ENCODE measurements around the gene MTRF1L.
"Not testable (repeated sequence)": the region's sequence is repeated elsewhere in the genome, so short reads cannot be mapped to it uniquely, and the experiment has no call there.

Gene MTRF1L

DNA sequence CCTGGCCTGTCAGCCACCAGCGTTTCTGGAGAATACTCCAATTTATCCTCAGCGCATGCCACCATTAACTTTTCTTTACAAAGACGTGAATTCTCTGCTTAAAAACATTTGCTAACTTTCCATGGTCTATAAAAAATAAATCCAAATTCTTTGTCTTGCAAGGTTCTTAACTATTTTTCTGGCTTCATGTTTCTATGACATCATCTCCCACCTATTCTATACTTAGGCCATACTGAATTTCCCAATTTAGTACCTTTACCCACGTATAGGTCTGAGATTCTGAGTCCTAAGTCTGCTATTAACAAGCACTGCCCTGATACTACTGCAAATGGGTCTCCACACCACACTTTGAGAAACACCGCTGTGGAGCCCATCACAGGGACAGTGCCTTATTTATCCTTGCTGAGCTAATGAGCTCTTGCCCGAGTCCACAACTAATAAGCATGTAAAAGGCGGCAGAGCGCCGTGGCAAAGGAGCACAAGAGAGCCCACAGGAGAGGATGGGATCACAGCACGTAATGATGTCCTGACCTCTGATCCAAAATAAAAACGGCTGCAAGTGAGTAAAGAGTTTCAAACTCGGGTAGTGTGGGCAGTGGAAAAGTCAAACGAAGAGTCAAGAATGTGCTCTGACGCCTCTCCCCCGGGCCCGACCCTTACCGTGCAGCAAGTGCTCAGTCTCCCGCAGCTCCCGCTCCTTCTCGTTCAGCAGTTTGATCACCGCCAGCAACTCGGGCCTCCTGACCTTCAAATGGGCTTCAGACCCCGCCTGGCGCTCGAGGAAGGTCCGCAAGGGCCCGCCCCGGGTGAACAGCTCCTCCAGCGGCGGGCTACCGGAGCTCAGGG lies 519 bp downstream of the MTRF1L start:
- no peak for DNase-seq

DNA sequence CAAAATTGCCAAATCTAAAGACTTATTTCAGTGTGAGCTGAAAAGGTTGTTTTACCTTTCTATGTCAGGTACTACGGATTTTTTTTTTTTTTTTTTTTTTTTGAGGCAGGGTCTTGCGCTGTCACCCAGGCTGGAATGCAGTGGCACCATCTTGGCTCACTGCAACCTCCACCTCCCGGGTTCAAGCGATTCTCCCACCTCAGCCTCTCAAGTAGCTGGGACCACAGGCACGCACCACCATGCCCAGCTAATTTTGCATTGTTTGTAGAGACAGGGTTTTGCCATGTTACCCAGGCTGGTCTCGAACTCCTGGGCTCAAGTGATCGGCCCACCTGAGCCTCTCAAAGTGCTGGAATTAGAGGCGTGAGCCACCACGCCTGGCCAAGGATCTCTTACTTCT lies 1.7 kb downstream of the MTRF1L start:
- DNase-seq = not testable (repeated sequence)

DNA sequence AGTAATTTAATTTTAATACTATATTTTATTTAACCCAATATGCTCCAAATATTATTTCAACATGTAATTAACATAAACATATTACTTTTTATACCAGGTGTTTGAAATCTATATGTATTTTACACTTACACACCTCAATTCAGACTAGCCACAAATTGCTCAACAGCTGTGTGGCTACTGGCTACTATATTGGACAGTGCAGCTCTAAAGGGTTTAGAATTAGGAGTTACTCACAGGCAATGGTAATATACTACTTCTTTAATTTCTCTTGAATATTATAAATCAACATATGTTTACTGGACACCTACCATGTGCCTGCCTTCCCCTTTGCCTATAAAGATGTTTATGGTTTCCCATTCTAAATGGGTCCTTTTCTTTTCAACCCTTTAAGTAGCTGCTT lies 2.3 kb downstream of the MTRF1L start:
- DNase-seq = no peak

DNA sequence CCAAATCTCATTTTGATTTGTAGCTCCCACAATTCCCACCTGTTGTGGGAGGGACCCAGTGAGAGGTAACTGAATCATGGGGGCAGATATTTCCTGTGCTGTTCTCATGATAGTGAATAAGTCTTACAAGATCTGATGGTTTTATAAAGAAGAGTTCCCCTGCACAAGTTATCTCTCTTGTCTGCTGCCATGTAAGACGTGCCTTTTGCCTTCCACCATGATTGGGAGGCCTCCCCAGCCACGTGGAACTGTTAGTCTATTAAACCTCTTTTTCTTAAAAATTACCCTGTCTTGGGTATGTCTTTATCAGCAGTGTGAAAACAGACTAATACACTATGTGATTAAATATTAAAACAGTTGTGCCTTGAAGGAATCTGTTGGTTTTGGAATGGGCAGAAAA lies 3.0 kb downstream of the MTRF1L start:
- not testable (repeated sequence) for DNase-seq

DNA sequence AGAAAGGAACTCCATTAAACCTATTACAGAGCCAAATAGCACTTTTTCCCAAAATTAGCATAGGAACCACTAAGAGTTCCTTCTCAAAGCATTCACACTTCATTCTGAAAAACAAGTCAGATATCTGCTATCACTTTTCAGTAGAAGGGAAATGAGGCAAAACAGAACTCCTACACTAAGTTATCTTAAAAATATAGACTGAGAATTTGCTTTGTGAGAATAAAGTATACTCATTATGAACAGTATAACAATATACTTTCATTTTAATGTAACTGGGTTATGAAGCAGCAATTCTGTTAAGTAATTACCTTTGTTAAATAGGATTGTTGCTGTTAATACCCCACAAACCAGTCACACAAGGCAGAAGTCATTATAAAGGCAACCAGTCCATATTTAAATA lies 8.7 kb downstream of the MTRF1L start:
- no peak for DNase-seq

DNA sequence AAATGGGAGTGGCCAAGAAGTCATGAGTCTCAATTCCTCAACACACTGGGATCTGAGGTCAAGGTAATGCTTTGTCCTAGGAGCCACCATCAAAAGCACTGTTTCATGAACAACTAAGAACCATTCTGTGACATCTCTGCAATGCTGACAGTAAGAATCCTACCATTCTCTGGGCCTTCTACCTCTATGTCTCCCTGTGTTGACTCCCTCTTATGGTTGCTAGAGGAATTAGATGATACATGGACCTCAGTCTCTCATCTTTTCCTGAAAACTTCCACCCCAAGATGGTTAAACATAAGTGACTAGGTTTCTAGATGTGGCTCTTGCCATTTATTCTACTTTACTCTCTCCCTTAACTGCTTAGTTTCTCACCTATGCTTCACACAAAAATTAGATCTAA lies 9.1 kb downstream of the MTRF1L start:
- no peak for DNase-seq

DNA sequence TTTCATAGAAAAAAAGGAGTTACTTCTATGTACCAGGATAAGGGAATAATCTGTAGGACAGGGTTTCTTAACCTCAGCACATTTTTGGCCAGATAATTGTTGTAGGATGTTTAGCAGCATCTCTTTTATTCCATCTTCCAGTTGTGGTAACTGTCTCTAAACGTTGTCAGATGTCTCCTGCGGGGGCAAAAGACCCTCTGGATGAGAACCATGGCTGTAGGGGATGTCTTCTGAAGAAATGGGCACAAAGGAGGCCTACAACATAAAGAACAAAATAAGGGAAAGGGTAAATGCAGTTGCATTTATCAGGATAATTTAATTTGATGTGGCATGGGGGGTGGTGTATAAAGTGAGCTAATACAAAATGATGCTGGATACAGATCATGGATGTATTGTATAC lies 15.5 kb downstream of the MTRF1L start:
- no peak for DNase-seq

DNA sequence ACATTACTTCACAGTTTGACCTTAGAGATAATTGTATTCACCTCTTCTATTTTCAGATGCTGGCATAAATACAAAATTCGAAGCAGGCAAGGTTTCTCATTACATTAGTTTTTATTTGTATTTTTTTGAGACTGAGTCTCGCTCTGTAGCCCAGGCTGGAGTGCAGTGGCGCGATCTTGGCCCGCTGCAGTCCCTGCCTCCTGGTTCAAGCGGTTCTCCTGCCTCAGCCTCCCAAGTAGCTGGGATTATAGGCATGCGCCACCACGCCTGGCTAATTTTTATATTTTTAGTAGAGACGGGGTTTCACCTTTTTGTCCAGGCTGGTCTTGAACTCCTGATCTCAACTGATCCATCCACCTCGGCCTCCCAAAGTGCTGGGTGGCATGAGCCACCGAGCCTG lies 17.2 kb downstream of the MTRF1L start:
- DNase-seq = not testable (repeated sequence)

DNA sequence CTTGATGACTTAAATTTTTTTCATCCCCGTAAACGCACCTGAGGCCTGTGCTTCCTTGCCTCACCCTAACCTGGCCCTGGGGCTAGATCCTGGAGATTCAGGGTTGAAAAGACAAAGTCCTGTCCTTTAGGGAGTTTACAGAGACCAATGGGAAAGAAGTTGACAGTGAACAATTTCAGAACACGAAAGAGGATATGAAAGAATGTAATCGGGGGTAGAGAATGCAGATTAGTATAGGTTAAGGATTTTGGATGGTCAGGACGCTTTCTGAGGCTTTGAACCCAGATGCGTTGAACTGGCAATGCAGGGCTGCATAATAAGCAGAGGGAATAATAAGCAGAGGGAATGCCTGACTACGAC lies 18.0 kb downstream of the MTRF1L start:
- DNase-seq = no peak

DNA sequence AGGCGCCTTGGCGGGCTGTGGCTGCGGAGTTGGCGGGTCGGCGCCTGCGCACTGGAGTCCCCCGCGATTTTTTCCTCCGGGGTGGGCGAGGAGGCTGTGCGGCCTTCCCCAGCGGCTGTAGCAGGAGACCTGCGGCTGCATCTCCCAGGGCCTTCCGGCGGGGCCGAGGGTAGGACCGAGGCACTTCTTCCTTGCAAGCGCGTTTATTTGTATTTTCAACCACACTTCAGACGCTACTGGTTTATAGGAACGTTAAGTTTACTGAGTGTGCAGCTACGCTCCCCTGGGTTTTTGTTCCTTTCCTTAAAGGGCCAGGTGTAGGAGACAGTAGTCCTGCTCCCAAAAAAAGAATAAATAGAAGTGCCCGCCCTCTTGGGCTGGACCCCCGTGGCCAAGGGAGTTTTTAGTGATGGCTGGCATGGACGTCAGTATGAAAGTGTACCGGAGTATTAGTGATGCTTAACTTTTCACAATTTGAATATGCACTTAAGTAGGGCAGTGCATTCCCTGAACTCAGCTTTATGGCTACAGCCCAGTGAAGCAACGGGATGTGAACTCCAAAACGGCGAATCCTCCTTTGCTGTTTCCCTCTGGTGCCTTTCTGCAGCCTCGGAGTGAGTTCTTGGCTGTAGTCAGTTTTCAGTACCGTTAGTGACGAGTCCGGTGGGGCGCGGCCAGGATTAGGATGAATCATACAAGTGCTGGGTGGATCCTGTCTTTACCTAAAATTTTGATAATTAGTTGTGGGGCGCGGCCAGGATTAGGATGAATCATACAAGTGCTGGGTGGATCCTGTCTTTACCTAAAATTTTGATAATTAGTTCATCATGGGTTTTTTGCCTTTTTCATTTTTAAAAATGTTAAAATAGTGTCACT lies 18.6 kb downstream of the MTRF1L start:
- DNase-seq = peak; percentile 62

DNA sequence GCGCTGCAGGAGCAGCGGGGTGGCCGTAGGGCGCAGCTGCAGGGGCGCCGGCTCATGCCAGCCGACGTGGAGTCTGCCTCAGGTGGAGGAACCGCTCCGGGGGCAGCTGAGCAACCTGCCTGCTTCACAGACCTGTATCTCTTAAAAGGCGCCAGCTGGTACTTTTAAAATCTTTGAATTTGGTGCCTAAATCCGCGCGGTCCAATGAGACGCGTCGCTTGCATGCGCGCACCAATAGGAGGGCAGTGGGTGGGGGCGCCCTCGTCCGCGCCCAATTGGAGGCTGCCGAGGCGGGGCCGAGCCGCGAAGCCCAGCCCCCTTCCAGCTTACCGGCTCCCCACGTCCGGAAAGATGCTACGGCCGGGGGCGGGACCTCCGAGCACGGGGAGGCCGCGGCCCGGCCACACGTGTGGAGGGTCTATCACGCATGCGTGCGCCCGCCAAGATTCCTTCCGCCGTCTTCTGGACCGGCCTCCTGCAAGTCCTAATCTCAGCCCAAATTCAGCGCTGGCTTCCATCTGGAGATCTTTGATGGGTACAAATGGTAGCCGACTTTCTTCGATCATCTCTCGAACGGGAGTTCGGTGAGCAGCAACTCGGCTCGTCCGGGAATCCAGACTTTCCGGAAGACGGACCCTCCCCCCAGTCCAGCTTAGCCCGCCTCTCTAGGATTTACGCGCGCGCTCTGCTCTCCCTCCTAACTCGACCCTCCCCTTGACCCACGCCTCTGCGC lies 19.4 kb downstream of the MTRF1L start, which contains the start of gene FBXO5:
Gene FBXO5 (minus strand): TSS at position 138 of the 733 bp plus-strand sequence. CDS start 82 bp downstream, at position 56.
- DNase-seq = peak; percentile 91

DNA sequence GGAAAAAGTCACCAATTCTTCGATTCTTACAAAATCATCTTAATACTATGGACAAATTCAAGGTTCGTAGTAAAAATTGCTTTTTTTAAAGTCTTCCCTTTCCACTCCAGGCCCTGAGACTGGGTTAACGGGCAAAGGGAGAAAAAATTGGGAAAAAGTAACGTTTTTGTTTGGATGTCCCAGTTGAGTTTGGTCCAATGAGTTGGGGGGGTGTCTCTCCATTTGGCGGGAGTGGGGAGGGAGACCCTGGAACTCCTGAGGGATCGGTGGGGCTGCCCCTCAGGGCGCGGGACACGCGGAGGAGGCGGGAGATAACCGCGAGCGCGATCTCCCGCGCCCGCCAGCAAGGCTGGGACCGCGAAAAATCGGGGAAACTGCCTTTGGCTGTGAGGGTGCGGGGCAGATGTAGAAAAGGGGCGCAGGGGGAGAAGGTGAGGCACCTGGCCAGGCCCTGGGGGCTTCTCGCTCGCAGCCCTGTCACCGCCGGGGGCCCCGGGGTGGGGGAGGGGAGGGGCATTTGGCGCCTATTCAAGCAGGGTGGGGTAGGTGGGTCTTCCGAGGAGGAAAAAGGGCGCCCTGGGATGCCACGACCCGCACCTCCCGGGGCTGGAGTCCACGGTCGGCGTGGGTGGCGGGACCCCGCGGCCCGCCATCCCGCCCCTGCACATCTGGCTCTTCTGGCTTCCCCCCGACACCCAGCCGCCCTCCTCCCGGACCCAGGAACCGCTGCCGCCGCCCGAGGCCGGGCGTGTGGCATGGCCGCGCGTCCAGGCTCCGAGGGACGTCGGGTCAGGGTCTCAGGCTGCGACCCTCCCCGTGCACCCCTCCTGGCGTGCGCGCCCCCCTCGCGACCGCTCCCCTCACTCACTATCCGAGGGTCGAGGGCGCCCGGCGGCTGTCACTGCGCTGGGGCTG lies 20.3 kb downstream of the MTRF1L start:
- DNase-seq = no peak

DNA sequence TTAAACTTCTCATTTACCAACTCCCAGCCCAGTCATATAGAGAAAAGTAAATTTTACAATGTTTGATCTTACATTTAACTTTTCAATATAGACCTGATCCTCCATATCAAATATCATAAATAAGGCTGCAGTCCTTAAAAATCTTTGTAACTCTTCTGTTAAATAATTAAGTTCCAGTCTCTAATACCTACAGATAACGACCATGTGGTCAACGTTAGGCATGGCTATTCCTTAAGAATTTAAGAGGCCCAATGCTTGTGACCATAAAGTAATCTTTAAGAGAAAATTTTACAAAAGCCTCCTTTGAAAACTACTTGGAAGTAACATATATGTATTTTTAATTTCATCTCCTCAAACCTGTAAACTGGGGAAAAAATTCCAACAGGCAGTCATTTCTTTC lies 21.3 kb downstream of the MTRF1L start:
- no peak for DNase-seq

DNA sequence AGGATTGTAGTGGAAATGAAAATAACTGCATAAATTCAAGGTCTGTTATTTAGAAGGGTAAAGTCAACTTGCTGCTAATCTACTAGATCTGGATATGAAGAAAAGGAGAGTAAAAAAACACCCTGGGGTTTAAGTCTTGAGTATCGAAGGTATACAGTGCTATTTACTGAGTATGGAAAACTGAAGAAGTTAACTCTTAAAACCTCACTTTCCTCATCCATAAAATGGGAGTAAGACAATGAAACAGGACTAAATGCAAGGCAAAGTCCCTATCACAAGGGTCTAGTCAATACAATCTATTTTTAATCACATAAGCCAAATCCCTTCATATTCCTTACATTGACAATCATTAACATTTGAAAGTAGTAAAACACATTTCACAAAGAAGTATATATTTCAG lies 21.9 kb downstream of the MTRF1L start:
- no peak for DNase-seq

DNA sequence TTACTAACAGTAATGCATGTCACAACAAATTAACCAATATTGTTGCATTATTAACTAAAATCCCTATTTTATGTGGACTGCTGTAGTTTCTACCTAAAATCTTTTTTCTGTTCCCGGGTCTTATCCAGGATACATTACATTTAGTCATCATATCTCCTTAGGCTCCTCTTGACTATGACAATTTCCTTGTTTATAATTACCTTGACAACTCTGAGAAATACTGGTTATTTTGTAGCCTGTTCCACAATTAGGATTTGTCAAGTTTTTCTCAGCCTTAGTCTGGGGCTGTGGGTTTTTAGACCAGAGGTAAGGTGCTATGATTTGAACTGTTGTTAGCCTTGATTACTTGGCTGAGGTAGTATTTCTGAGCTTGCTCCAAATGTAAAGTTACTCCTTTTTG lies 23.4 kb downstream of the MTRF1L start:
- DNase-seq = no peak

DNA sequence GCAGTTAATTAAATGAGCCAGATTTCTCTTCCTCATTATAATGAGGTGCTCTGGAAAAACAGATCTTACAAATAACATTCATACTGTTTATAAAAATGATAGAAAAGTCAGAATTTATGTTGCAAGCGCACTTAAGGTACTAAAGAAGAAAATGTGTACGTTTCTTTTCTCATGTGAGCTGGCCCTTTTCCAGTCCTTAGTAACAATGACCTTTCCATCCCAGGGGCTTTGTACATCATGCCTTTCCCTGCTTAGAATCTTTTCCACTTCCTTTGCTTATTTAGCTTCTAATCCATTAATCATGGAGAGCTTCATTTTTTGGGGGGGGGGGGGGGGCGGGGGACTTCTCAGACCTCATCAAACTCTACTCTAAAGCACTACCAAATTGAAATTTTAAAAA lies 24.5 kb downstream of the MTRF1L start:
- DNase-seq = no peak

DNA sequence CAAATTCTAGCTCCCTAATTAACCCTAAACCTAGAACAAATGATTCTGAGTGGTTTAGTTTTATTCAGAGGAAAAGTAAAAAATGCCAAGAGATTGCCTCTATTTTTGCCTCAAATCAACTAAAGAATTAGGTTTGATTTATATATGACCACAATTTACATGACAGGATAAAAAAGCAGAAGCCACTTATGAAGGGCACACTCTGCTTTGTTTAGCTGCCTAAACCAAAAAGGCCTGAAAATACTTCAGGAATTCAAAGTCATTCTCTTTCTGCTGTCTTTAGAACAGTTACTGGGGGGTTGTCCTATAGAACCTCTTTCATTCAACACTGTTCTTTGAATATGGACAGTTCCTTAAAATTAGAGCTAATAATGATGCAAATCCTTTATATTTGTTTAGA lies 25.0 kb downstream of the MTRF1L start:
- no peak for DNase-seq

DNA sequence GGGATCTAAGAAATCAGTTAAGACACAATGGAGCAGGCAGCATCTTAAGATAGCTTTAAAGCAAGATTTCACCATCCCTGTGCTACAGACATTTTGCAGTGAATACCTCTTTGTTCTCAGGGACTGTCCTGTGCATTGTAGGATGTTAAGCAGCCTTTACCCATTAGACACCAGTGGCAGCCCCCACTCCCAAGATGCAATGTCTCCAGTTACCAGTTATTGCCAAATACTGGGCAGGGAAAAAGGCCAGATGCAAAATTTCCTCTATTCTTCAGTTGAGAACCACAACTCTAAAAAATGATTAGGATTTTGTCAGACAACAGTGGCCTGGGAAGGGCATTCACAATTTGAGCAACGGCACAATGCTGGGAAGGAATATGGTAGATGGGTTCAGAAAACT lies 25.8 kb downstream of the MTRF1L start:
- no peak for DNase-seq

DNA sequence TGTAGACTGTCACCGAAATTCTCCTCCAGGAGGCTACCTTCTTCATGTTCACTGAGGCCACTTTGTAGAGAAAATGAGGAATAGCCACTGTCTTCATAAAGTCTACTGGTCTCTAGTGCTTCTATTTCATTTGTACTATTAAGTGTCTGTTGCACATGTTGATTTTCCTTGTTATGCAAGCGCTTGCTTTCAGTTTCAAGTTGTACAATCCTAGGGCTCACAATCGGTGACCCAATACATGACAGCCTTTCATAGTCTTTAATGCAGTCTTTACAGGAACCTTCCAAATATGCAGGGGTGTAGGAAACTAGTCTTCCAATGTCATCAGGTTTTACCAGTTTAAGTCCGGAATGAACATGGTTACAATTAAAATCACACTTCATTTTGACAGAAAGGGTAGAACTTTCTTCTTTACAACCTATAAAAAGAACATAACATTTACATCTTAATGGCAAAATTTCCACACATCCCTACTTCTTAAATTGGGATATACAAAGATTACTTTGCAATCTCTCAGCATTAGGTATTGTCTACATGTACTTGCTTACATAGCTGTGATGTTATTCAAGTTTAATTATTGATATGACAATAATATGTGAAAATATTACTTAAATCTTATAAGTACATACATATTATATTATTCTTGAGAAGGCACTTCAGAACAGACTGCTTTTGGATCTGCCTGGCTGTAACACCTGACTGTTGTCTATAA lies 27.1 kb downstream of the MTRF1L start:
- DNase-seq = no peak

DNA sequence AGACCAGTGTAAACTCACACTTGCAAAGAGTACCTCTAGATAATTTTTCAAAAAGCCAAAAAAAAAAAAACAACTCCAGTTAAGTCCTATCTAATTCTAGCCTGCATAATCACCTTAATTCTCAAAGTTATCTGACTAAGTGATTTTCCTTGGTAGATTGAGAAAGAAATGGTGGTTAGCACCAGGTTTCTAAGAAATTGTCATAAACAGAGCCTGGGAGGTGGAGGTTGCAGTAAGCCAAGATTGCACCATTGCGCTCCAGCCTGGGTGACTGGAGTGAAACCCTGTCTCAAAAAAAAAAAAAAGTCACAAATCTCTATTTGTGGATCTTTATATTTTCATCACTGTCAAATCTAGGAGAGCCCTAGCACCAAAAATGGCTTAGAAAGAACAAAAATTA lies 28.6 kb downstream of the MTRF1L start:
- DNase-seq = no peak

DNA sequence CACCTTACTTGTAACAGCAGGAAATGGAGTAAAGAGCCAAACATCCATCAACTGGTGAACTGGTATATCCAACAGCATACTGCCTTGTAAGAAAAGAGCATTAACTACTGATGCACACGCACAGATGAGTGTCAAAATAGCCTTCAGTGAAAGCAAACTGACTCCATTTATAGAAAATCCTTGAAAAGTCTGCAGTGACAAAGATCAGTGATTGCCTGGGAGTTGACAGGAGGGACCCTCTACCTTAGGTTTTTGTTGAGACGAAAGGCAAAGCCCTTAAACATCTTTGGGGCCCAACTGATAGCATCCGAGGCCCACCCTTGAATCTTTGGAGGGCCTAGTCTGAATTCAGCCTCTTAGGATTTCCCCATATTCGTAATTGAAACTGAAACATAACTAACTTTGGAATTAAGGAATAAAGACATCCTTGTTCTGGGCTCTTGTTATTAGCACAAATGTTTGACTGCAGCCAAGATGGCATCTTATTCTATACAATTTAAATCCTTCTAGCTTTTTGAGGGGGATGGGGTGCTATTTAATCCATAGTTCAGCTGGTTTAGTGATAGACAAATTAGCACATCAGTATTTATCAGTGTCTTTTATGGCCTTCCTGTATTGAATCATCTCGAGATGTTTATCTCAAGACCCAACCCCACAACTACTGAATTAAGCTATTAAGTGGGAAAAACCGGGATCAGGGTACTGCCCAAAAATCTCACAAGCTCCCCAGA lies 32.7 kb downstream of the MTRF1L start:
- DNase-seq = no peak
